HG03175 (cell line): ENCODE measurements around the gene PCDH9.

Experiments
- ATAC-seq: cut with Tn5 transposase; IDR thresholded peaks from one replicate; pipeline ENCODE4 v1.9.1; 2021; ENCODE audit warnings: mild to moderate bottlenecking, moderate library complexity; ENCODE audit not compliant: unreplicated experiment

Gene PCDH9

DNA sequence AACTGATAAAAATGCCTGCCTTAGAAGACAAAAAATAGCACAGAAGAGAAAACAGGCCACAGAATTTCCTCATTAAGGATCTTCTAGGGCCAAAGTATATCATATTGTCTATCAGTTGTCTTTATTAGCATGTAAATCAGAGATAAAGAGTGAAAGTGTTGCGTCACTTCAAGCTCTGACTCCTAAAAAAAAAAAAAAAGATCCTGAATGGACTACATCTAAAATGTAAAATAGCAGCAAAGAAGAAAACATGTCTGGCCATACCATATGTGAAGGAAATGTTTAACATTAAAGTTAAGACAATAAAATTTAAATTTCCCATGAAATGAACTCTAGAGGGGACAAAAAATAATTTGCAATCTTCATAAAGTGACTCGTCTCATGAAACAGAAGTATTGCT, 237.4 kb downstream of the PCDH9 start:
- no peak for ATAC-seq

GRCh38 chr13:66992183-66992582, 238.0 kb downstream of the PCDH9 start:
- no peak for ATAC-seq

- no peak for ATAC-seq
These were observed 245.9 kb downstream of the PCDH9 start for GRCh38 chr13:66984241-66984640.

GRCh38 chr13:66981912-66982311, 248.2 kb downstream of the PCDH9 start:
- ATAC-seq = no peak

DNA sequence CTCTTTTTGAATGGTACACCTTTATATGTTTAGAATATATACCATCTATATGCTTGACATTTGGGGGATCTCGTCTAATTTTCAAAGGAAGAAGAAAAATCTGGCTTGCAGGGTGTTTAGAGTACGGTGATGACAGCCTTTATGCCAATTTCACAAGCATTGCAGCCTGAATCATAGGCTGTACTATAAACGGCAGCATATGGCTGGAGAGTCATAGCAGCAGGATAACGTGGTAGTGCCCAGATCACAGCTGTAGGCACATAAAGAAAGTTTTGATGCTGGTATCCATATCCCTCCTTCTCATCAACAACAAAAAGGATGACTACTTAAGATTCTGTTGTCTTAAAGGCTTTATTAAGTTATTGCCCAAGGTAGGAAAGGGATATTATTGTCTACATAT, 253.0 kb downstream of the PCDH9 start:
- no peak for ATAC-seq

GRCh38 chr13:66974889-66975288, 255.2 kb downstream of the PCDH9 start:
- no peak for ATAC-seq

DNA sequence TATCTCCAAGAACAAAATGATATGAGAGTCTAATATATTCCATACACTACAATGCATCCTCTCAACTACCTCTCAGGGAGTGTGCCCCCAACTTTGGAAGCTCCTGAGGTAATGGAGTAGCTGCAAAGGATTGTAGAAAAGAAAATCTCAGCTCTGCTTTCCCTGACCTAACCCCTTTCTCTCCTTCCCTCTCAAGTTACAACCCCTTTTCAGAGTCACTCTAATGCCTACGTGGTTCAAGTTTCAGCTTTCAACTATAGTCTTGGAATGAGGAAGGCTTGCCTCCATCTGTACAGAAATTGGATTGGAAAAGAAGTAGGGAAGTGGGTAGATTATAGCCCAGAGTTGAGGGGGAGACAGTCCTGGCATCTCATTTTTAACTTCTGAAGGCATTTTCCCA, 256.0 kb downstream of the PCDH9 start:
- ATAC-seq = no peak

- ATAC-seq = no peak
These were observed 257.5 kb downstream of the PCDH9 start for GRCh38 chr13:66972659-66973058.

- ATAC-seq = no peak
These were observed 259.1 kb downstream of the PCDH9 start for GRCh38 chr13:66971004-66971403.

DNA sequence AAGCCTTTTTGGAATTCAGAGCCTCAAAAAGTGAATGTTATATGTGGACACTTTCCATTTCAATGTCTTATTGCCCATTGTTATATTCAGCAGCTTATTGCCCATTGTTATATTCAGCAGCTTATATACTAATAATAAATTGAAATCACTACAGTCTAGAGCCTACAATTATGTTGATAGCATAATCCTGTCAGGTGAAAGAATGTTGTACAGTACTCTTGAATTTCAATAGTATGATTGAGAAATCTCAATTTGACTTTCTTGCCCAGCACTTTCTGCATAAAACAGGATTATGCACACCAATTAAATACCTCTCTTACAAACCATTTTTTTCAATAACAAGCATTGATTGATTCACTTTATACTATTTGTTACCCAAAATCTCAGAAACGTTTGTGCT, 260.8 kb downstream of the PCDH9 start:
- ATAC-seq = no peak

DNA sequence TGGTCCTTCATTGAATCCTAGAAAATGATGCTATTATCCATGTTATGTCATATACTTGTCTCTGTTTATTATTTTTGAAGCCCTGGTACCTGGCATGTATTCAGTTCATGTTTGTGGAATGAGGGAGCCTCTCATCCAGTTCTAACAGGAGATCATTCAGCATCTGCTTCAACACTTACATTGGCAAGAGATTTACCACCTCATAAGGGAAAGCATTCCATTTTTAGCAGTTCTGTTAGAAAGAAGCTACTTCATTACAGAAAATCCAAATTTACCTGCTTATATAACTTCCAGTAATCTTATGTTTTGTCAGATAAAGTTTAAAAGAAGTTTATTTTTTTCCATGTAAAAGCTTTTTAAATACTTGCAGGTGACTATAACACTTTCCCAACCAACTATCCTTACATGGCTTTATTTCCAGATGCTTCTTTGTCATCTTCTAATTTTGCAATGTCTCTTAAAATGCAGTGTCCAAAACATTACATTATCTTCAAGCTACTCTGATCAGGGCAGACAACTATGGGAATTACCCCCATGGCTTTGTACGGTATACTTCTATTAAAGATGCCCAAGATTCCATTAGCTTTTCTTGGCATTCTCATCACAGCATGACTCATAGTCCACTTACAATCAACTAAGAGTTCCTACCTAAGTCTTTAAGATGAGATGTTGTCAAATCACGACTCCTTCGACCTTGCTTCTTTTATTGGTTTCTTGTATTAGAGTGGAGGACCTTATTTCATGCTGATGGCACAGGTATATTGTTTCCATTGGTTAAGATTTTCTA, 262.1 kb downstream of the PCDH9 start:
- no peak for ATAC-seq

DNA sequence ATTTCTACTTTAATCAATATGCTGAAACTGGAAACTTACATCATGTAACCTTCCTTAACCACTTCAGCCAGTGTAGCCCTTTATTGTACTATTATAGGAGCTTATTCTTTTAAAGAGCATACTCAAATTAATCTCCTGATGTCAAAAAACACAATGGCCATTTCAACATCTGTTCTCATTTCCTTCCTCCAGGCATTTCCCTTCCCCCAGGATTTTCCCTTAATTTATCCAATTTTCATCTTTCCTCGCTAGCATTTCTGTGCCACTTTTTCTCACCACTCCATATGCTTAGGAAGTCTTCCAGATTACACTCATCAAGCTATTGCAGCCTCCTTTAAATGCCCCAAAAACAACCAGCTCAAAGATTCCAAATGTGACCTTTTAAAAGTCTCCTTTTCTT, 265.0 kb downstream of the PCDH9 start:
- no peak for ATAC-seq

GRCh38 chr13:66962953-66963352, 267.2 kb downstream of the PCDH9 start:
- no peak for ATAC-seq

GRCh38 chr13:66958611-66959010, 271.5 kb downstream of the PCDH9 start:
- peak; percentile 78 for ATAC-seq

- ATAC-seq = no peak
These were observed 277.6 kb downstream of the PCDH9 start for GRCh38 chr13:66952507-66952906.

DNA sequence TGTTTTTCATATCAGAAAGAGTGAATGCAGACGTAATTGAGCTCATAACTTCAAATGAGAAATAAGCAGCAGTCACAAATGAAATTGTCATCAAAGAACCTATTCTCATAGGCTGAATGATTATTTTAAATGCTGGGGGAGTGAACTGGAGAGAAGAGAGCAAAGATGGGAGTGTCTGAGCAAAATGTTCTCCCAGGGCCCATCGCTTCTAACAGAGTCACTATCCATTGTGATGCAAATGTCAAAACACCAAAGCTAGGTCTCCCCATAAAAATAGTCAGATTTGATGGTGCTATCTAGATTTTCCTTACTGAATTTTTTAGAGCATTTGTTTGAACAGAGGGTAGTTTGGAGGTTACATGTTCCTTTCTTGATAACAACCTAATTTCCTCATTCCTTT, 278.7 kb downstream of the PCDH9 start:
- ATAC-seq = no peak

DNA sequence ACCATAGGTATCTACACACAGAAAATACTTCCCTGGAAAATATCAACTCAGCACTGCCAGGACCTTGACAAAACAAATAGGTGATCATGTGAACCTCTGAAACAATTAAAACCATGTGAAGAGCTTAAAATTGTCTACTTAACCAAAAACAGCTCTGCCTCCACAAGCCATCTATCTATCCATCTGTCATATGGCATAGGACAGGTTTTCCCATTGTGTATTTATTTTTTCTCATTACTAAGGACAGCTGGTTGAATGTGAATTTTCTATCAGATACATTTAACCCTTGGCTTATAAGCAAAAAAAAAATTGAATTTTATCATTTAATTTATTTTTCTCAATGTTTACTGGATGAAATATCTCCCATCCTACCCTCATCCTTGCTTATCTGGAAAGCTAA, 279.5 kb downstream of the PCDH9 start:
- ATAC-seq = no peak

- no peak for ATAC-seq
These were observed 281.2 kb downstream of the PCDH9 start for GRCh38 chr13:66948910-66949309.

DNA sequence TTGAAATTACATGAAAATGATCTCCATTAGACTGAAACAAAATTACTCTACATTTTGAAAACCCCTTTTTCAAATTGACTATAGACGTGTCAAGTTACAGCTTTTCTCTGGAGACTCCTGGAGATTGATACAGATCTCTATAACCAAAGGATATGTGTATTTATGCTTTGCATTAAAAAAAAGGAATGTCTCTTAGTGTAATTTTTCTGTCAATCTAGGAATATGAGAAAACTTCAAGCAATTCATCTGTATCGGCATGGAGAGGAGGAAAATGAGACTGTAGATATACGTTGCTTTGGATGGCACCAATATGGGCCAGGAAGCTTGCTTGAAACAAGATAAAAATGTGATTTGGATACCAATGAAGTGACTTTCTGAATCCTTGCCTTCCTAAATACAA, 286.6 kb downstream of the PCDH9 start:
- ATAC-seq = no peak

DNA sequence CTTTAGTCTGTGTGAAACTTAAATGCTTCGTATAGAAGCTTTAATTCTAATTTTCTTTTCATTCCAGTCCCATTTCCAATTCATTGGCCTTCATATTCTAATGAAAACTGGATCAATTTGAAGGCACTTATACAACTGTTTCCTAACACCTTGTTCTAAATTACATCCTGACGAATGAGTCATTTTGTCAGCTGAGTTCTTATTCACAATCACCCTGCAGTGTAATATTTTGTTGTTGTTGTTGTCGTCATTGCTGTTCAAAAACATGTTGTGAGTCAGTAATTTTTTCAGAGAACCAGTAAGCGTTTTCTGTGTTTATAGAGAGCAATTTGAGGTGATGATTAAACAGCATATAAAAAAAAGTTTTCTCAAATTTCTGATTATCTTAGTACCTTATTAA, 290.0 kb downstream of the PCDH9 start:
- ATAC-seq = no peak

GRCh38 chr13:66937423-66937822, 292.7 kb downstream of the PCDH9 start:
- no peak for ATAC-seq

DNA sequence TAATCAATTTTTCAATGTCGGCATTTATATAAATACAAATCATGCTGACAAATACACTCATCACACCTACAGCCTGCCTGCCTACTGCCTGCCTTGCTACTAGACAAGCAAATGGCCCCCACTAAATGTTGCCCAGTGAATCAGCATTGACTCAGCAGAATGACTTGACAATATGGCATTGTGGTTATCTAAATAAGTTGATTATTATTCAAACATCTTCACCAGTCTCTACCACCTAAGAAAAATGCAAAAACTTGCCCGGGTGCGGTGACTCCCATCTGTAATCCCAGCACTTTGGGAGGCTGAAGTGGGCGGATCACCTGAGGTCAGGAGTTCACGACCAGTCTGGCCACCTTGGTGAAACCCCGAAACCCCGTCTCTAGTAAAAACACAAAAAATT, 296.1 kb downstream of the PCDH9 start:
- ATAC-seq = no peak

- ATAC-seq = no peak
These were observed 296.6 kb downstream of the PCDH9 start for GRCh38 chr13:66933527-66933926.
